Measurements from ENCODE around the gene RPL7A. TPM values are rescaled to one million over a fixed set of nuclear protein-coding genes. Genes with fewer than 3 reads are reported as not detected.
A peak's percentile ranks its signal among the peaks of the same experiment; 100 is the strongest.

The RPL7A gene
- total RNA-seq, 1 donor from 2014 or later = 1,126 TPM

DNA sequence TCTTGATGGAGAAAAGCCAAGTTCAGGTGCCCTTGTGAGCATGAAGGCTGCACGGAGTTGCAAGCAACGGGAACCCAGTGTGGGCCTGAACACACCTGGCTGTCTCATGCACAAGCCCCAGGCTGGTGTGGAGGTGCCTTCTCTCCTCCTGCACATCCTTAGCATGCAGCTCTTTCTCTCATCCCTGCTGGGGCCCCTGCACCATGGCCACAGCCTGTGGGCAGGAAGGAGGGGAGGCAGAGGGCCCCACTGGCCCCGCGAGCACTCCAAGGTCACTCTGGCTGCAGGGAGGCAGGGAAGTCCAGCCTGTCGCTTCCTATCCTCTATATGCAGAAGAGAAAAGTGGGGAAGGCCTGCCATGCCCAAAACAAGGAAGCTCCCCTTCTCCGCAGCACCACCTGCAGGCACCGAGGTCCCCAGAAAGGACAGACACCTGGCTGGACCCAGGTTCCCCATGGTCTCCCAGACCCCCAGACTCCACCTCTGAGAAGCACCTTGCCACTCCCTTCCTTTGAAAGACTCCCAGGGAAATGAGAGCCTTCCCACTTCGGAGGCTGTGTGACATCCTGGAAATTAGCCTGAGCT, 46.8 kb downstream of the RPL7A start:
- Mint-ChIP-seq H3K4me1 (ENCODE audit: low read depth) (no peaks in the 10 kb centered on the region), H3K36me3 (ENCODE audit: low read depth) (no peaks in the 10 kb centered on the region), H3K27me3 (ENCODE audit: low read depth) (peaks cover 17% of the 10 kb centered on the region), H3K4me3 (ENCODE audit: unreplicated experiment) (no peak overlapping the region), H3K27ac (ENCODE audit: unreplicated experiment) (no peak overlapping the region), H3K9me3 (ENCODE audit: low read depth) (no peaks in the 10 kb centered on the region)
- no peak for DNase-seq (ENCODE audit: low spot score)
- TF ChIP-seq, protein P1, sequence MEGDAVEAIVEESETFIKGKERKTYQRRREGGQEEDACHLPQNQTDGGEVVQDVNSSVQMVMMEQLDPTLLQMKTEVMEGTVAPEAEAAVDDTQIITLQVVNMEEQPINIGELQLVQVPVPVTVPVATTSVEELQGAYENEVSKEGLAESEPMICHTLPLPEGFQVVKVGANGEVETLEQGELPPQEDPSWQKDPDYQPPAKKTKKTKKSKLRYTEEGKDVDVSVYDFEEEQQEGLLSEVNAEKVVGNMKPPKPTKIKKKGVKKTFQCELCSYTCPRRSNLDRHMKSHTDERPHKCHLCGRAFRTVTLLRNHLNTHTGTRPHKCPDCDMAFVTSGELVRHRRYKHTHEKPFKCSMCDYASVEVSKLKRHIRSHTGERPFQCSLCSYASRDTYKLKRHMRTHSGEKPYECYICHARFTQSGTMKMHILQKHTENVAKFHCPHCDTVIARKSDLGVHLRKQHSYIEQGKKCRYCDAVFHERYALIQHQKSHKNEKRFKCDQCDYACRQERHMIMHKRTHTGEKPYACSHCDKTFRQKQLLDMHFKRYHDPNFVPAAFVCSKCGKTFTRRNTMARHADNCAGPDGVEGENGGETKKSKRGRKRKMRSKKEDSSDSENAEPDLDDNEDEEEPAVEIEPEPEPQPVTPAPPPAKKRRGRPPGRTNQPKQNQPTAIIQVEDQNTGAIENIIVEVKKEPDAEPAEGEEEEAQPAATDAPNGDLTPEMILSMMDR (IDR thresholded peaks at IDR 0.05) = no peak

DNA sequence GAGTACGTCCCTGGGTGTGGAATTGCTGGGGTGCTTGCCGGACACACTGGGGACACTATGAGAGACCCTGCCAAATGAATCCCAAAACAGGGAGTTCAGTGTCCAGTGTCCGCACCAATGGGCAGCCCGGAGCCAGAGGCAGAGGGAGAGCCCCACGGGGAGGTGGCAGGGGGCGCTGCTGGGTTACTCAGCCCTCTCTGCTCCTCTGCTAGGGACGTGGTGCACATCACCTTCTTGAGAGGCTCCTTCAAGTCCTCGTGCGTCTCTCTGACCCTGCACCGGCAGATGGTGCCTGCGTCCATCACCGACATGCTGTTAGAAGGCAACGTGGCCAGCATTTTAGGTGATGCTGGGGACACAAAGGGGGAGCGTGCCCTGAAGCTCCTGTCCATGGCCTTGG, 48.9 kb downstream of the RPL7A start:
- DNase-seq (ENCODE audit: low spot score) = no peak
- H3K4me3 Mint-ChIP-seq (ENCODE audit: unreplicated experiment) = no peak overlapping the region

DNA sequence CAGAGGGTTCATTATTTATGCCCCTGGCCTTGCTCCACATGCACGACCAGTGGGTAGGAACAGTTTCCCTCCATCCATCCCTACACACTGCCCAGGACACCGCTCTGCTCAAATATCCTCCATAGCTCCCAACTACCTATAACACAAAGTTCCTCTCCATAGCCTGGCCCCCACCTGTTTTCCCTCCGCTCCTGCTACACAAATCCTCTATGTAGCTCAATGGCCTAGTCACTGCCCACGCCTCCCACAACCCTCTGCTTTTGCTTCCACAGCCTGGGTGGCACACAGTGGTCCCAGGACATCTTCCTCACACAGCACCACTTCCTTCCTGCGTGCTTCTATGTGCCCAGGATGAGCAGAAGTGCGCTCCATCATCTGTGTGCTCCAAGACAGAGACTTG, 49.4 kb downstream of the RPL7A start:
- H3K4me3 Mint-ChIP-seq (ENCODE audit: unreplicated experiment) = no peak overlapping the region
- H3K4me1 Mint-ChIP-seq (ENCODE audit: low read depth) = no peaks in the 10 kb centered on the region
- no peak for DNase-seq (ENCODE audit: low spot score)
- peaks cover 16% of the 10 kb centered on the region for H3K27me3 Mint-ChIP-seq (ENCODE audit: low read depth)
- TF ChIP-seq, protein P1 (IDR thresholded peaks at IDR 0.05) = no peak
- H3K9me3 Mint-ChIP-seq (ENCODE audit: low read depth) = no peaks in the 10 kb centered on the region
- no peaks in the 10 kb centered on the region for H3K36me3 Mint-ChIP-seq (ENCODE audit: low read depth)
- no peak overlapping the region for H3K27ac Mint-ChIP-seq (ENCODE audit: unreplicated experiment)

More for the DNA sequence above, 48.9 kb downstream of the RPL7A start:
- Mint-ChIP-seq H3K27ac (ENCODE audit: unreplicated experiment) (no peak overlapping the region), H3K27me3 (ENCODE audit: low read depth) (peaks cover 16% of the 10 kb centered on the region), H3K9me3 (ENCODE audit: low read depth) (no peaks in the 10 kb centered on the region), H3K36me3 (ENCODE audit: low read depth) (no peaks in the 10 kb centered on the region), H3K4me1 (ENCODE audit: low read depth) (no peaks in the 10 kb centered on the region)
- TF ChIP-seq, protein P1 (IDR thresholded peaks at IDR 0.05) = peak; percentile 59

DNA sequence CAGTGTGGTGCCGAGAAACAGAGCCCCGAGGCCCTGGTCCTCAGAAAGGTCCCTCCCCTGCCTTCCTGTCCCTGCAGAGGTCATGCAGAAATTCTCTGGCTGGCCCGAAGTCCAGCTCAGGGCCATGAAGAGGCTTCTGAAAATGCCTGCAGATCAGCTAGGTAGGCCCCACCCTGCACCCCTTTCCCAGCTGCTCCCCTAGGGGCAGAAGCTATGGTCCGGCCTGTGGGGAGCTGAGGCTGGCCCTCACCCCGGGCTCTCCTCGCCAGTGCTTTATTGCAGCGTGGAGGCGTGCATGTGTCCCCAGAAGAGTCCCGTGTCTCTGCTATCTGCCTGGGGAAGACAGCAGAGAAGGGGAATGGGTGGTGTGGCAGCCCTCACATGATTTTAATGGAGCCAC, 49.9 kb downstream of the RPL7A start:
- no peaks in the 10 kb centered on the region for H3K36me3 Mint-ChIP-seq (ENCODE audit: low read depth)
- H3K4me3 Mint-ChIP-seq (ENCODE audit: unreplicated experiment) = no peak overlapping the region
- no peak for DNase-seq (ENCODE audit: low spot score)
- H3K4me1 Mint-ChIP-seq (ENCODE audit: low read depth) = no peaks in the 10 kb centered on the region
- no peak overlapping the region for H3K27ac Mint-ChIP-seq (ENCODE audit: unreplicated experiment)
- no peaks in the 10 kb centered on the region for H3K9me3 Mint-ChIP-seq (ENCODE audit: low read depth)
- peaks cover 16% of the 10 kb centered on the region for H3K27me3 Mint-ChIP-seq (ENCODE audit: low read depth)
- TF ChIP-seq, protein P1 (IDR thresholded peaks at IDR 0.05) = no peak

DNA sequence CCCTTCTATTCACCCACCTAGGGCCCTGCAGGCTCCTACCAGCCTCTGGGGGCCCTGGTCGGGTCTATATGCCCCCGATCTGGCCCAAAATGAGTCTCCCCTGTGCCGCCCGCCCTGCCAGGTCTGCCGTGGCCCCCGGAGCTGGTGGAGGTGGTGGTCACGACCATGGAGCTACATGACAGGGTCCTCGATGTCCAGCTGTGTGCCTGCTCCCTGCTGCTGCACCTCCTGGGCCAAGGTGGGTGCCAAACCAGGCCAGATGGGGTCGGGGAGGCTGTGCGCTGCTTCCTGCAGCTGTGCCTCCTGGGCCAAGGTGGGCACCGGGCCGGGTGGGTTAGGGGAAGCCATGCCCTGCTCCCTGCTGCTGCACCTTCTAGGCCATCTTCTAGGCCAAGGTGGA, 52.3 kb downstream of the RPL7A start:
- DNase-seq (ENCODE audit: low spot score) = no peak
- Mint-ChIP-seq H3K9me3 (ENCODE audit: low read depth) (no peaks in the 10 kb centered on the region), H3K27me3 (ENCODE audit: low read depth) (peaks cover 14% of the 10 kb centered on the region), H3K27ac (ENCODE audit: unreplicated experiment) (no peak overlapping the region), H3K4me3 (ENCODE audit: unreplicated experiment) (no peak overlapping the region), H3K36me3 (ENCODE audit: low read depth) (no peaks in the 10 kb centered on the region), H3K4me1 (ENCODE audit: low read depth) (no peaks in the 10 kb centered on the region)
- TF ChIP-seq, protein P1 (IDR thresholded peaks at IDR 0.05) = no peak

Other genes with a start within 250 kb of the RPL7A start
- gene RALGDS, start 227.0 kb upstream of the RPL7A start, total RNA-seq = 16.1 to 19.0 TPM (median 17.5 TPM) in 3 replicates
- gene GBGT1, start 184.3 kb upstream of the RPL7A start, total RNA-seq = 2.1 to 8.1 TPM (median 5.8 TPM) in 3 replicates
- gene OBP2B, start 139.0 kb upstream of the RPL7A start, total RNA-seq = not detected in 3 replicates
- 0.17 TPM in 1 of 3 replicates, not detected in the others for gene ABO, start 73.0 kb upstream of the RPL7A start, total RNA-seq
- 14.6 to 16.0 TPM (median 15.1 TPM) in 3 replicates for gene SURF6, start 12.0 kb upstream of the RPL7A start, total RNA-seq
- 24.6 to 27.8 TPM (median 26.0 TPM) in 3 replicates for gene MED22, start 87 bp upstream of the RPL7A start, total RNA-seq
- gene SURF1, start 8.3 kb downstream of the RPL7A start, total RNA-seq = 27.2 to 31.3 TPM (median 31.0 TPM) in 3 replicates
- gene SURF2, start 8.3 kb downstream of the RPL7A start, total RNA-seq = 12.5 to 13.3 TPM (median 13.2 TPM) in 3 replicates
- gene SURF4, start 27.8 kb downstream of the RPL7A start, total RNA-seq = 242 to 285 TPM (median 243 TPM) in 3 replicates
- gene STKLD1, start 28.1 kb downstream of the RPL7A start, total RNA-seq = 1.2 to 1.9 TPM (median 1.8 TPM) in 3 replicates
- gene REXO4, start 69.8 kb downstream of the RPL7A start, total RNA-seq = 15.0 to 19.3 TPM (median 16.8 TPM) in 3 replicates
- 5.5 to 9.5 TPM (median 5.7 TPM) in 3 replicates for gene ADAMTS13, start 74.1 kb downstream of the RPL7A start, total RNA-seq
- 14.4 to 22.3 TPM (median 18.8 TPM) in 3 replicates for gene CACFD1, start 111.8 kb downstream of the RPL7A start, total RNA-seq
- gene SLC2A6, start 130.9 kb downstream of the RPL7A start, total RNA-seq = 5.4 to 13.7 TPM (median 13.2 TPM) in 3 replicates
- not detected in 3 replicates for gene MYMK, start 176.7 kb downstream of the RPL7A start, total RNA-seq
- gene ADAMTSL2, start 186.5 kb downstream of the RPL7A start, total RNA-seq = 0.15 to 0.31 TPM (median 0.23 TPM) in 3 replicates

Data from chondrocyte (in vitro differentiated cells).